ENCODE measurements around the gene MVD.
"Not testable (repeated sequence)": the region's sequence is repeated elsewhere in the genome, so short reads cannot be mapped to it uniquely, and the experiment has no call there.

MVD gene

DNA sequence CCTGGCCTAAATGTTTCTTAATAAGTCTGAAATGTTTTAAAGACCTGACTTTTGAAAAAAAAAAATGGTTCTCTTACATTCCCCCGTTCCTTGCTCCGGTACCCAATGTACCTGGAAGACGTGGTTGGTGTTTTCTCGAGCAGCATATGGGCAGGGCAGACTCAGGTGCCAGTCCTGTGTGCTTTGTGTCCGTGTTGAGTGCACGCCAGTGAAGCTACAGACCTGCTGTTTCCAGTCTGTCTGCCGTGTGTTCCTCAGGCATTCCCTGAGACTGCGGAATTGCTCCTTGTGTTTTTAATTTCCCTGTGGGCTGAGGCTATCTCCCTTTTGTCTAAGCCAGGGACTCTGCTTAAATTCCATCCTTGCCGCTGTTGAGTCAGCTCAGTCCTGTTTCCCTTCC is 36.2 kb downstream of the MVD start:
- no peak for DNase-seq (ENCODE audit: low read depth in 3 of 3)

DNA sequence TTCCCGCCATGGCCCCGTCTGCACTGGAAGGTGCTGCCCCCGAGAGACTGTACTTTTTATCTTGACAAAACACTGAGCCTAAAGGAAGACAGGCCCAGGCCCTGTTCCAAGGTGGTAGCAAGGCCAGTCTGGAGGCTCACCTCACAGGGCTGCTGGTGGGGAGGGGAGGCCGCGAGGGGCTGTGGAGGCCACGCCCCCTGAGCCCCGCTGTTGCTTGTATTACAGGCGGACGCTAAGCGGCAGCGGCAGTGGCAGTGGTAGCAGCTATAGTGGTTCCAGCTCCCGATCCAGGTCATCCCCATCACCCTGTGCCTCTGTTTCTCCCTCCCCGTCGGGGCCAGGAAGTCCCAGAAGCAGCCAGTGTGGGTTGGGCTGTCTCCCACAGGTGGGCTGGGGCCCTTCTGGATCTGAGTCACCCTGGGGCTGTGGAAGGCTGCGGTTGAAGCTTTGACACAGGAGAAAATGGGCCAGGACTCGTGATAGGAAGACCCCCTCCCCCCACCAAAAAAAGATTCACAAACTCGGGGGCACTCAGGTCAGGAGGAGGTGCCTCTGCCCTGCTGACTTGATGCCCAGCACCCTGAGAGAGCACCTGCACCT is 37.8 kb downstream of the MVD start:
- DNase-seq (ENCODE audit: low read depth in 3 of 3): no peak

DNA sequence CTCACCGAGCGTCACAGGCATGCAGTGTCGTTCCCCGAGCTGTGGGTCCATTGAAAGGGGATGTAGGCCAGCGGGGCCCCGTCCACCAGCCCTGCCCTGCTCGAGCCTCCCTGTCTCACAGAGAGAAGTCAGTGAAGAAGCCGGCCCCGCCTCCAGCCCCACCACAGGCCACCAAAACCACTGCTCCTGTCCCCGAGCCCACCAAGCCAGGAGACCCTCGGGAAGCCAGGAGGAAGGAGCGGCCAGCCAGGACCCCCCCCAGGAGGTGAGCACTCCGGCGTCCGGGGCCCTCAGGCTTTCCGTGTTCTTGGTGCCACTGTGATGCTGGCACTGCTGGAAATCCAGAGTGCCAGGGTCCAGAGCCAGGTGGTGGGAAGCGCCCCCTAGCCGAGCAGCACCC is 38.4 kb downstream of the MVD start:
- no peak for DNase-seq (ENCODE audit: low read depth in 3 of 3)

DNA sequence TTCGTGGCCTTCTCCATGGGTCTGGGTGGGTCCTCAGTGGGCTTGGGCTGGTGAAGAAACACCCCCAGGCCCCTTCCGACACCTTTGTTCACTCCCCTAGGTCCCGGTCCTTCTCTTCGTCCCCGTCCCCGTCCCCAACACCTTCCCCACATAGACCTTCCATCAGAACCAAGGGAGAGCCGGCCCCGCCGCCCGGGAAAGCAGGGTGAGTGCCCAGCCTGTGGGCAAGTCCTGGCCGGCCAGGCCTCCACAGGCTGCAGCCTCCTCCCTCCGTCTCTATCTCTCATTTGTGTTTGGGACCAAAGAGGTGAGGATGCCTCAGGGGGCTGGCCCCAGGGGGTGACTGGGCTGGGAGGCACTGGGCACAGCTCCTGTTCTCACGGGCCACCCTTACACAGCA is 39.0 kb downstream of the MVD start:
- DNase-seq (ENCODE audit: low read depth in 3 of 3): no peak

DNA sequence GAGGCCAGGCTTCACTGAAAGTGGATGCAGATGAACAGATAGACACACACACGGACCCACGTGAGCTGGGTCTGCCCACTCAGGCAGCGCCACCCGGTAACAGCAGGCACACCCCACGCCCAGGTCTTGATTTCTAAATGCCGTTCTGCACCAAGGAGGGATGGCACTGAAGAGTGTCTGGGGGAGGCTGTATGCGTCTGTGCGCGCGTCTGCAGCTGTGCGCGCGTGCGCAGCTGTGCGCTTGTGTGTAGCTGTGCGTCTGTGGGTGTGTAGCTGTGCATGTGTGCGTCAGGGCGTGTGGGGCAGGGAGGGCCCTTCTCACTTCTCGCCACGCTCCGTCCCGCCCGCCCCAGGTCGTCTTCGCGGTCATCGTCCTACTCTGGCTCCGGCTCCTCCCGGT is 40.0 kb downstream of the MVD start:
- no peak for DNase-seq (ENCODE audit: low read depth in 3 of 3)

DNA sequence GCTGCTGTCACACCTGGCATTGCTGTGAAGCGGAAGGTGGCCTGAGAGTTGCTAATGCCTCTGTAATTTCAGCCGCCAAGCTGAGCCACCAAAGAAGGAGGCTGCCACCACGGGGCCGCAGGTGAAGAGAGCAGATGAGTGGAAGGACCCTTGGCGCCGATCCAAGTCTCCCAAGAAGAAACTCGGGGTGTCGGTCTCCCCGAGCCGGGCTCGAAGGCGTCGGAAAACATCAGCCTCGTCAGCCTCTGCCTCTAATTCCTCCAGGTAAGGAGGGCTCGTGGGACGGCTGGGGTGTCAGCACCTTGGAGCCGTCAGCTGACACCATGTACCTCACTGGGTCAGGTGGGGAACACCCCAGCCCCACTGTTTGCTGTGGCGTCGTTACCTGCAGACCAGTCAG is 40.8 kb downstream of the MVD start:
- DNase-seq (ENCODE audit: low read depth in 3 of 3): no peak

DNA sequence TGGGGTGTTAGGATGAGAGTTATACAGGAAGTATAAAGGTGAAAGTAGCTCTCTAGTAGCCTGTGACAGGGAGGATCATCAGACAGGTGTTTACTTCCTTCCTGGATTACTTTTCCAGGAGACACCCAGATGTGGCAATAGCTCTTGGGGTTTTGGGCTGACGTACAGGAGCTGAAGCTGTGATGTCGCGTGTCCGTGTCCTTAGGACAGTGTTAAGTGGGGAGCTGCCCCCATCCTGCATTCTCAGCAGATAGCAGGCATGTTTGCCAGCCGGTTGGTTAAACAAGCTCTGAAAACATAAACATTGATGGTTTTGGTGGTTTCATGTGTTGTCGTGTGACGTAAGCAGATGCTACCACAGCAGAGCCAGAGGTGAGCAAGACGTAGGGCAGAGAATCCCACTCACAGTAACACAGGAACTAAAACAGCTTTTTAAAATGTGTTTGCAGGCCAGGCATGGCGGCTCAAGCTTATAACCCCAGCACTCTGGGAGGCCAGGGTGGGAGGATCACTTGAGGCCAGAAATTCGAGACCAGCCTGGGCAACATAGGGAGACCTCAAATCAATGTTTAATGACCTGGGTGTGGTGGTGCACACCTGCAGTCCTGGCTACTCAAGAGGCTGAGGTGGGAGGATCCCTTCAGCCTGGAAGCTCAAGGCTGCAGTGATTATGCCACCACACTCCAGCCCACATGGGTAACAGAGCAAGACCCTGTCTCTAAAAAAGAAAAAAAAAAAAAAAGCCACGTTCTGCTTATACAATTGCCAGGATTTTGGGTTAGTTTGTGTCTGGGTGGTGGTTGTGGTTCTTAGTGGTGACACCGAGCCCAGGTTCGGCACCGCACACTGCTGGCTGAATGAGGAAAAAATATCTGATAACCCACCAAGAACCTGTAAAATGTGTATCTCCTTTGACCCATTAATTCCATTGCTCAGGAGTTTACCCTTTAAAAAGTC is 42.8 kb downstream of the MVD start:
- DNase-seq (ENCODE audit: low read depth in 3 of 3): peak in 2 of 3 experiments; percentile 19 to 40

DNA sequence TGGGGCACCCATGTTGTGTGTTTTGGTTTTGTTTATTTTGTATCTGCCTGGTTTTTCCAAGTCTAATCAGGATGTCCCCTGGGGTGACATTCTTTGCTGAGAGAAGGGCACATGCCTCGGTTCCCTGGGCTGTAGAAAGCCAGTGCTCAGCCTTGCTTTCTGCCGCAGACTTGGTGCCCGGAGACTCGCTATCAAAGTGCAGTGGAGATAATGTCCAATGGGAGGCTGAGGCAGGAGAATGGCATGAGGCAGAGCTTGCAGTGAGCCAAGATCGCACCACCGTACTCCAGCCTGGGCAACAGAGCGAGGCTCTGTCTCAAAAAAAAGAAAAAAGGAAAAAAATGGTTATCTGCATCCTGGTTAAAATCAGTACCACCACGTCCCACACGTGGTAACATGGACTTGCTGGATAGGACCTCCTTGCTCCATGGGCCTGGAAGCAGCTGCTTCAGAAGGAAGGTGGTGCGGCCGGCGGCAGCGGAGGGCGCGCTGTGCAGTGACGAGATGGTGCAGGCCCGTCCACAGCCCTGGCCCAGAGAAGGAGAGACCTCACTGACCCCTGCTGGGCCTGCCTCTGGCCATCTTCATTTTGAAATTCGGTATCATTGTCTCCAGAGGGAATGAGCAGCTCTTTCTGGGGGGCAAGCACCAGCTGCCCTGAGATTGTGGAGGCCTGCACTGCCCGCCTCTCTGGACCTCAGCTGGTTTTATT is 43.8 kb downstream of the MVD start:
- DNase-seq (ENCODE audit: low read depth in 3 of 3): no peak

DNA sequence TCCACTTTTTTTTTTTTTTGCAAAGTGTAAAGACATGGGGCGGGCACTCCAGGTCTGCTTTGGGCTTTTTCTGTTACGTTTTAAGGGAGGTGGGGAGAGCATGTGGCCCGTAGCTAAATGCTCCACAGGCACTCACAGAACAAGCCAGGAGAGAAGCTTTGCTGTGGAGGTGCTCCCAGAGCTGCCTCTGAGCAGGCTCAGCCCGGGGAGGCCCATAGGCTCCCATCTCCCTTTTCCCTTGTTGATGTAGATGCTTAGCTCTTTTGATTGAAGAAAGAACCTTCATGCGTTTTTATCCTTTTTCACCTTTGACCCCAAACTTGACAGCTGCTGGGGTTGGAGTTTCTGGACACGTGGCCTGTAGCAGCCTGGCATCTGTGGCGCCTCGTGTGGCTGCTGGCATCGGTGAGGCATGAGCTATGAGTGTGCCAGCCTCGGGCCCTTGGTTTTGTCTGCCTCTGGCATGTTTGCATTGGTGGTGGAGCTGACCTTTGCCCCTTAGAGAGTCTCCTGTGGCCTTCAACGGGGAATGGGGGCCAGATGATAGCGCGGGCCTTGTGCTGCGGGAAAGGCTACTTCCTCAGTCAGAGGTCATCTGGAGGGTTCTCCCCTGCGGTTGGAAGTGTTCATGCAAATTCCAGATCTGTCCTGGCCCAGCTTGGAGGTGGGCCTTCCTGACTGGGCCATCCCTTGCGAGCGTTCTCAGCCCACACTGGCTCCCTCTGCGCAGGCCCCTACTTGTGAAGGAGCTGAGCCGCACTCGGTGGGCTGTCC is 44.5 kb downstream of the MVD start:
- no peak for DNase-seq (ENCODE audit: low read depth in 3 of 3)

DNA sequence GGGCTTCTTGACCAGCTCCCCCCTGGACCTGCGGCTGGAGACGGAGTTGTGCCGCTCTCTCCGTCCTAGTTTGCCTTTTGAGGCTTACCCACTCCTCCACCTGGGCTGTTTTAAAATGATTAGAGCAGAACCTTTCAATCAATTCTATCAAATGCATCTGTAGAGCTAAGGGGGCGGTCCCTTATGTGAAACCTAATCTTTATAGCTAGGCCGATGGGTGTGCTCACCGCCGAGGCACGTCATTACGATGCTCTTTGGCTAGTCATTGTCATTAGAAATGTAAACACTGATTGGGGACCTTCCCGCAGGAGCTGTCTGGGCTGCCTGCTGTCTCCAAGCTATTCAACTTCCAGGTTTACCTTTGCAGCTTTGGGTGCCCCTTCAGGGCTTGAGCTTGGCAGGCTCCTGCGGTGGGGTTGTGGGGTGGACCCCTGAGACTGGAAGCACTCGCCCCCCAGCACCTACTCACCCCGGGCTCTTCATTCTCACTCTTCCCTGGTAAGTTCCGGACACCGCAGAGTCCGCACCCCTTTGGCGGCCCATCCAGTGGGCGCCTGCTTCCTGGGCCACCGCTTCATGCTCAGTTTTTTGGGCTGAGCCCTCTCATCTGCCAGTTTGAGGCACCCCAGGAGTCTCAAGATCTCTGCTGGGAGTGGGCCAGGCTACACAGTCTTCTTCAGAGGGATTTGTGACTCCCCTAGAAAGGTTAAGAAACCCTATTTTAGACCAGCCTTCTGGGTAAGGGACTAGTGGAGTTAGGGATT is 45.4 kb downstream of the MVD start:
- no peak for DNase-seq (ENCODE audit: low read depth in 3 of 3)

DNA sequence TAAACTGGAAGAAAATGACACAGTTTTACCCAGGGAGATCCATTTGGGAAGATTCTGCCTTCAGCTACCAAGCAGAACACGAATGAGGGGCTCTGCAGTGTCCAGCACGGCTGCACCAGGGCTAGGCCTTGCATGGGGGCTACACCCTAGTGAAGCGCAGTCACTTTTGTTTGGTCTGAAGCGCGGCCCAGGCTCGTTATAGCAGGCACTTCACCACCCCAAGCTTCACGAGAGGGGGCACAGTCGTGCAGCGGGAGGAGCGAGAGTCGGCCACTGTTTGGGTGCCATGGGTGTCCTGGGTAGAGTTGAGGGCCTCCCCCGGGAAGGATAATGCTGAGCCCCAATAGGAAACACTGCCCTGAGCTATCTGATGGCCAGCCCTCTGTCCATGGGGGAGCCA is 46.2 kb downstream of the MVD start:
- no peak for DNase-seq (ENCODE audit: low read depth in 3 of 3)

DNA sequence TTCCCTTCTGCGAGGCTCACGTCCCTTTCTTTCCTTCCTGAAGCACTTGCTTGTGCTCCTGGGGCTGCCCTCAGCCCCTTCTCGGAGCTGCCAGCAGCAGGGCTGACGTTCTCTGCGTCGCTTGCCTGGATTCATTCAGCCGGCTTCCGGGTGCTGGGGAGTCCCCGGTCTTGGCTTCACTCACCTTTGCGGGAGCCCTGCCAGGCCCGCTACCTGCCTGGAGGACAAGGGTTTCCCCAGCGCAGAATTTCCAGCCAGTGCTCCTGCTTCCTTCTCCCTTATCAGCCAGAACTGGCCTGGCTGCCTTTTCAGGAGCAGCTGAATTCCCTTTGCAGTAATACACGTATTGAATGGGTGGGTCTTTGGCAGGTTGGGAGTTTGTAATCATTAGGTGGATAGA is 46.6 kb downstream of the MVD start:
- no peak for DNase-seq (ENCODE audit: low read depth in 3 of 3)

DNA sequence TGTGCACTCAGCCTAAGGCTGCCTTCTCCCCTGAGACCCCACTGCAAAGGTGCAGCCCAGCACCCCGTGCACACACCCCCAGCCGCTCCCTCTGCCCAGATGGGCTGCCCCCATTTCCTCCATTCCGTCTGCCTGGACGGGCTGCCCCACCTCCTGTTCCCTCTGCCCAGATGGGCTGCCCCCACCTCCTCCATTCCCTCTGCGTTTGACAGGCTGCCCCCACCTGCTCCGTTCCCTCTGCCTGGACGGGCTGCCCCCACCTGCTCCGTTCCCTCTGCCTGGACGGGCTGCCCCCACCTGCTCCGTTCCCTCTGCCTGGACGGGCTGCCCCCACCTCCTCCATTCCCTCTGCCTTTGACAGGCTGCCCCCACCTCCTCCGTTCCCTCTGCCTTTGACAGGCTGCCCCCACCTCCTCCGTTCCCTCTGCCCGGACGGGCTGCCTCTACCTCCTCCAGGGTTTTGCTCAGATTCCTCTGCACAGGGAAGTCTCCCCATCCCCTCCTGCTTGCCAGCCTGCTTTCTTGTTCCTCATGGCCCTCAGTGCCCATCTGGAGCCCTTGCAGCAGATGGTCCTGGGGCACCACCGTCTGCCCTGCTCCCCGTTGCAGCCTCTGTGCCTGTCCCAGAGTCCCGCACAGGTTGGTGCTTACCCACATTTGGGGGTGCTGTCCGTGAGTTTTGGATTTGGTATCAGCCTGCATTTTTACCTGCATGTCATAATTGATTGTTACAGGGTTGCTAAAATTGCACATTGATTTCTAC is 47.9 kb downstream of the MVD start:
- DNase-seq (ENCODE audit: low read depth in 3 of 3): no peak

DNA sequence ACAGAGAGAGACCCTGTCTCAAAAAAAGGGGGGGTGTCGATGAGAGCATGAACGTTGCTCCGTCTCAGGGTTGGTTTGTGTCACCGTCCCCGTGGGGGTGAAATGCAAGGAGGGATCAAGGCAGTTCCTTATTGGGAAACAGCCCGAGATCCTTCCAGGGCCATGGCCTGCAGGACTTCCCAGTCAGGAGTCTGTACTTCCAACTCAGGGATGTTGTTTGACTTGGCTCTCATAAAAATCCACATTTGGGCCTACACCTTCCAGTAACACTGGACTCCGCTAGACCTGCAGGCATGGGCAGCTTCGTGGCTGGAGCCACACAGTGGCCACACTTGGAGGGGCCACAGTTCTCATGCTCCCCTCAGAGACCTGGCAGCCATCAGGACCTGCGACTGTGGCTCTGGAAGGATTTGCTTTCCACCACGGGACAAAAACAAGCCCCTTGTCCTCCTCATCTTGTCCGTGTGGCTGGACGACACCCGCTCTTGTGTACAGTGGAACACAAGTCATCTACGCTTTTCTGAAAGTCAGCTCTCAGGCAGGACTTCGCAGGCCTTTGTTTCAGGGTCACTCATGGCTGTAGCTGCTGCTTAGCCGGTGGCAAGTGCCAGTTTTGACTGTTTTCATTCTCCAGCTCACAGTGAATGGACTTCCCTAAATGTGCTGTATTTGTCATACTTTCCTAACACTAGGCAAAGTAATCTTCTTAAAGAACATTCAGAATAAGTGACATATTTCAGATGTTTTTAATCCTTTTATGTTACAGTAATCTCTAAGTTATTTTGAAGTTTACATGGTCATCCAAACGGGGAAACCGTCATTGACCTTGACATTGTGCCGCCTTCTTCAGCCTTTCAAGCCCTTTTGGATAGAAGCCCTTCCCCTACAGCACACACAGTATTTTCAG is 48.7 kb downstream of the MVD start:
- no peak for DNase-seq (ENCODE audit: low read depth in 3 of 3)

DNA sequence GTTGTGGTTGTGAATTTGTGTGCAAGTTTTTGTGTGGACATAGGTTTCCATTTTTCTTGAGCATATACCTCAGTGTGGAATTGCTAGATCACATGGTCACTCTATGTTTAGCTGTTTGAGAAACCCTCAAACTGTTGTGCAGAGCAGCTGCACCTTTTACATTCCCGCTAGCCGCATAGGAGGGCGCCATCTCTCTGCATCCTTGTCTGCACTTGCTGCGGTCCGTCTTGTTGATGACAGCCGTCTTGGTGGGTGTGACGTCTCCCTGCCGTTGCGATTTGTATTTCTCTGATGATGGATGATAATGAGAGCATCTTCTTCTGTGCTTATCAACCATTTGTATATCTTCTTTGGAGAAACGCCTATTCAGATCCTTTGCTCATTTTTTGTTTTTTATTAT is 49.6 kb downstream of the MVD start:
- no peak for DNase-seq (ENCODE audit: low read depth in 3 of 3)

DNA sequence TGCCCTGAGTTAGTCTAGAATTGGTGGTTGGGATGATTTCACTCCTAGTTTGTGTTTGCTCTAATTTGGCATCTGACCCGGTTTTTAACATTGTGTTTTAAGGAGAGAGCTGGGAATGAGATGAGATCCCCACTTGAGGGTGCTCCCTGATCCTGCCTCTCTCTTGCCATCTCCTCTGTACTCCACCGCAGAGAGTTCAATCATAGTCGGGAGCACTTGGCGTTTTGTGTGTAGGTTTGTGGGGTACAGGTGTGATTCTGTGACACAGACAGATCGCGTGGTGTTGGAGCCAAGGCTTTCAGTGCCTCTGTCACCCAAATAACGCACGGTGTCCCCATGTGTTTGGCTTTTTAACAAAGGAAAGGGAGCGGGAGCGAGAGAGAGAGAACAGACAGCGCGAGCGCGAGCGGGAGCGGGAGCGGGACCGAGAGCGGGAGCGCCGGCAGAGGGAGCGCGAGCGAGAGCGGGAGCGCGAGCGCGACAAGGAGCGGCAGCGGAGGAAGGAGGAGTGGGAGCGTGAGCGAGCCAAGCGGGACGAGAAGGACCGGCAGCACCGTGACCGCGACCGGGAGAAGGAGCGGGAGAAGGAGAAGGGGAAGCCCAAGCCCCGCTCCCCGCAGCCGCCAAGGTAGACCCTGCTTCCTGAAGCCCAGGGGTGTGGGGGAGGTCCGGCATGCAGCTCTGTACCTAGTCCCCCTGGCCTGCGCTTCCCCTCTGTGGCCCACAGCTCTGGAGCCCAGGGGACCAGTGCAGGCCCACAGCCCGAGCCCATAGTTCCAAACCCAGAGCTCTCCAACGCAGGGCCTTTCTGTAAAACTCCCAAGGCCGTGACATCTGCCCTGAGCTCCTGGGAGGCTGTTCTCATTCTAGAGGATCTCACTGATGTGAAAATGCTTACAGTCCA is 51.7 kb downstream of the MVD start:
- no peak for DNase-seq (ENCODE audit: low read depth in 3 of 3)

DNA sequence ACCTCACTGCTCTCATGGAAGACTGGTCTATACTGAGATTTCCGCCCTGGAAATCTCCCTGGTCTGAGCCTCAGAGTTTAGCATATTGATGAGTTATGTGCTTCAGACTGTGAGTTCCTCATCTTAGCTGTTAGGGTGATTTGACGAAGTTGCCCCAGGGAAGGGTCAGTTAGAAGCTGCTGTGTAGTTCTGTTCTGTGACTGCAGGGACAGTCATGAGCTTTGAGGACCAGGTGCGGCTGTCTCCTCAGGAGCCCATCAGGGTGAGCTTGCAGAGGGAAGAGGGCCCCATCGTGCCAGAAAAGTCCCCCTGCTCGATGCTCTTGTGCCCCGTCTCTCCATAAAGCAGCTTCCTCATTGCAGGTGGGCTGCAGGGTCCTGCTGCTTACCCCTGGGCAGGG is 52.8 kb downstream of the MVD start:
- DNase-seq (ENCODE audit: low read depth in 3 of 3): no peak

DNA sequence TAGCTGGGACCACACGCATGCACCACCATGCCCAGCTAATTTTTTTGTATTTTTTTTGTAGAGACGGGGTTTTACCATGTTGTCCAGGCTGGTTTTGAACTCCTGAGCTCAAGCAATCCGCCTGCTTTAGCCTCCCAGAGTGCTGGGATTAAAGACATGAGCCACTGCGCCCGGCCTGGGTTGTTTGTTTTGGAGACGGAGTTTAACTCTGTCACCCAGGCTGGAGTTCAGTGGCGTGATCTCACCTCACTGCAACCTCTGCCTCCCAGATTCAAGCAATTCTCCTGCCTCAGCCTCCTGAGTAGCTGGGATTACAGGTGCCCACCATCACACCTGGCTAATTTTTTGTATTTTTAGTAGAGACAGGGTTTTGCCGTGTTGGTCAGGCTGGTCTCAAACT is 53.5 kb downstream of the MVD start:
- not testable (repeated sequence) for DNase-seq (ENCODE audit: low read depth in 3 of 3)

Measured in stimulated activated CD4-positive, alpha-beta T cell treated with anti-CD3 and anti-CD28 coated beads, TNF-alpha, amount 100 ng/mL, for 4 hours (primary cell).